HepG2 (cell line): ENCODE results near the gene CKAP2L. TPM values are rescaled to one million over a fixed set of nuclear protein-coding genes. Genes with fewer than 3 reads are reported as not detected.

ENCODE experiments used
- AGO2 ChIP-seq: fragments of 200-400 bp; formaldehyde crosslinking; optimal IDR thresholded peaks from 2 replicates; pipeline ENCODE3; 2017; ENCODE audit warnings: mild to moderate bottlenecking, low read depth, low read length, moderate library complexity
- ATAD3A ChIP-seq: sonication (generic); formaldehyde crosslinking; IDR thresholded peaks from 2 replicates; pipeline ENCODE4 v1.4.0; 2020; ENCODE audit warnings: missing genetic modification reagents
- CCDC6 ChIP-seq: sonication (generic); formaldehyde crosslinking; IDR thresholded peaks from 2 replicates; pipeline ENCODE4 v1.8.1; 2022; ENCODE audit warnings: mild to moderate bottlenecking, missing genetic modification reagents, moderate library complexity
- CHD4 ChIP-seq: fragments of 200-600 bp; sonication (generic); IDR thresholded peaks from 2 replicates; pipeline ENCODE4 v1.7.0; 2017; ENCODE audit warnings: mild to moderate bottlenecking, low read length, borderline replicate concordance
- CREBL2 ChIP-seq: sonication (generic); formaldehyde crosslinking; IDR thresholded peaks from 2 replicates; pipeline ENCODE4 v1.8.1; 2023; ENCODE audit warnings: missing genetic modification reagents, mild to moderate bottlenecking, borderline replicate concordance
- HNF1B ChIP-seq: sonication (generic); formaldehyde crosslinking; IDR thresholded peaks from 2 replicates; pipeline ENCODE4 v1.5.1; 2020; ENCODE audit warnings: mild to moderate bottlenecking, moderate library complexity, missing genetic modification reagents
- PAXIP1 ChIP-seq: sonication (generic); formaldehyde crosslinking; conservative IDR thresholded peaks from 2 replicates; pipeline ENCODE4 v1.4.0; 2020; ENCODE audit warnings: mild to moderate bottlenecking, missing genetic modification reagents, moderate library complexity
- POLR2AphosphoS5 ChIP-seq: IDR thresholded peaks from 2 replicates; pipeline ENCODE4 v1.6.1; 2012; ENCODE audit warnings: low read depth, low read length
- SMARCC2 ChIP-seq: fragments of 450-650 bp; IDR thresholded peaks from 2 replicates; pipeline ENCODE4 v1.6.1; 2017; ENCODE audit warnings: antibody characterized with exemption, mild to moderate bottlenecking
- TEAD3 ChIP-seq: optimal IDR thresholded peaks from 2 replicates; pipeline ENCODE3; 2016; ENCODE audit warnings: borderline replicate concordance
- THAP11 ChIP-seq: IDR thresholded peaks from 2 replicates; pipeline ENCODE4 v1.6.1; 2016; ENCODE audit warnings: missing biosample characterization, missing genetic modification reagents
- THYN1 ChIP-seq: sonication (generic); formaldehyde crosslinking; IDR thresholded peaks from 2 replicates; pipeline ENCODE4 v1.8.1; 2023; ENCODE audit warnings: low read depth, mild to moderate bottlenecking, moderate library complexity, missing genetic modification reagents, borderline replicate concordance
- ZBTB38 ChIP-seq: sonication (generic); formaldehyde crosslinking; IDR thresholded peaks from 2 replicates; pipeline ENCODE4 v1.5.1; 2020; ENCODE audit warnings: mild to moderate bottlenecking, missing genetic modification reagents
- ZBTB46 ChIP-seq: sonication (generic); formaldehyde crosslinking; IDR thresholded peaks from 2 replicates; pipeline ENCODE4 v1.4.0; 2020; ENCODE audit warnings: mild to moderate bottlenecking, missing genetic modification reagents, borderline replicate concordance
- ZNF224 ChIP-seq: sonication (generic); formaldehyde crosslinking; IDR thresholded peaks from 2 replicates; pipeline ENCODE4 v1.5.0; 2020; ENCODE audit warnings: mild to moderate bottlenecking, missing genetic modification reagents
- ZNF512 ChIP-seq: sonication (generic); formaldehyde crosslinking; IDR thresholded peaks from 2 replicates; pipeline ENCODE4 v1.4.0; 2020; ENCODE audit warnings: mild to moderate bottlenecking, missing genetic modification reagents
- polyA plus RNA-seq, 8 experiments: library from polyadenylated mRNA; depleted of rRNA in 3 of 8; stranded (reverse) in 7 of 8; unstranded in 1 of 8; fragments of >200 nt; fragmentation: Illumina TruSeq in 4 of 8; extraction: Trizol in 4 of 8; gene quantifications; 2 replicates each; pipeline versions ENCODE4 v1.2.1 to v1.2.3, GENCODE V29; 2011 to 2016; ENCODE audit warnings: low read depth in 4 of 8, missing spikeins in 1 of 8, mixed read lengths in 1 of 8; ENCODE audit not compliant: insufficient read depth in 1 of 8
- total RNA-seq, 5 experiments: library from RNA; depleted of rRNA; stranded (reverse); fragments of >200 nt; fragmentation: Illumina TruSeq; extraction: Trizol; gene quantifications; 2 replicates each; pipeline ENCODE4 v1.2.3, GENCODE V29; 2016; ENCODE audit warnings: low read depth in 1 of 5
- TF ChIP-seq, protein P1 (sequence below): sonication (generic); formaldehyde crosslinking; IDR thresholded peaks from 2 replicates; pipeline ENCODE4 v1.4.0; 2020; ENCODE audit warnings: missing genetic modification reagents

The CKAP2L gene
- total and polyA plus RNA-seq, 2 of the 13 experiments (the other 11 are each of a cell fraction or from before 2014, with no cell fraction given), result 7.1 to 9.5 TPM

GRCh38 chr2:112803691-112804521, 39.5 kb upstream of the CKAP2L start (continued):
- TF ChIP-seq HNF1B (0 out of 2 replicates have a peak, but pooled peaks have one; percentile 28), ZNF224 (CRISPR knock-in tag) (no peak), TEAD3 (CRISPR knock-in tag) (peak; percentile 61), POLR2AphosphoS5 (no peak), ATAD3A (CRISPR knock-in tag) (no peak), AGO2 (no peak), ZNF512 (CRISPR knock-in tag) (no peak), SMARCC2 (peak; percentile 72; the same call in 1 of the 2 replicates), ZBTB38 (no peak), THAP11 (CRISPR knock-in tag) (peak; percentile 59; the same call in 1 of the 2 replicates), CHD4 (peak; percentile 98), CCDC6 (CRISPR knock-in tag) (no peak), CREBL2 (CRISPR knock-in tag) (no peak), PAXIP1 (CRISPR knock-in tag) (peak; percentile 77), THYN1 (CRISPR knock-in tag) (no peak), ZBTB46 (CRISPR knock-in tag) (no peak)
- TF ChIP-seq, protein P1, sequence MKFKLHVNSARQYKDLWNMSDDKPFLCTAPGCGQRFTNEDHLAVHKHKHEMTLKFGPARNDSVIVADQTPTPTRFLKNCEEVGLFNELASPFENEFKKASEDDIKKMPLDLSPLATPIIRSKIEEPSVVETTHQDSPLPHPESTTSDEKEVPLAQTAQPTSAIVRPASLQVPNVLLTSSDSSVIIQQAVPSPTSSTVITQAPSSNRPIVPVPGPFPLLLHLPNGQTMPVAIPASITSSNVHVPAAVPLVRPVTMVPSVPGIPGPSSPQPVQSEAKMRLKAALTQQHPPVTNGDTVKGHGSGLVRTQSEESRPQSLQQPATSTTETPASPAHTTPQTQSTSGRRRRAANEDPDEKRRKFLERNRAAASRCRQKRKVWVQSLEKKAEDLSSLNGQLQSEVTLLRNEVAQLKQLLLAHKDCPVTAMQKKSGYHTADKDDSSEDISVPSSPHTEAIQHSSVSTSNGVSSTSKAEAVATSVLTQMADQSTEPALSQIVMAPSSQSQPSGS (CRISPR knock-in tag), result no peak
